Vagina (tissue), 2 donors: ENCODE measurements around the gene STX19. TPM values are rescaled to one million over a fixed set of nuclear protein-coding genes. Genes with fewer than 3 reads are reported as not detected.

Experiments used
- DNase-seq, 2 donors: peaks; one replicate each; pipeline ENCODE4 v3.0.0-alpha.2; 2017; ENCODE audit errors: extremely low spot score in 2 of 2
- H3K27ac ChIP-seq: fragments of 200-600 bp; sonication (generic); one replicate; pipeline ENCODE4 v1.5.1; 2019
- H3K27me3 ChIP-seq: fragments of 200-600 bp; sonication (generic); one replicate; pipeline ENCODE4 v1.5.1; 2019
- H3K36me3 ChIP-seq, 2 donors: fragments of 200-600 bp; sonication (generic); one replicate each; pipeline ENCODE4 v1.5.1; 2017 to 2019
- H3K4me1 ChIP-seq: fragments of 200-600 bp; sonication (generic); one replicate; pipeline ENCODE4 v1.5.1; 2019
- H3K4me3 ChIP-seq, 2 donors: fragments of 200-600 bp; sonication (generic); 1 replicate in 1 of 2; 2 replicates in 1 of 2; pipeline ENCODE4 v1.5.1; 2016 to 2019
- H3K9me3 ChIP-seq: fragments of 200-600 bp; sonication (generic); one replicate; pipeline ENCODE4 v1.5.1; 2019
- POLR2A ChIP-seq, 2 donors: fragments of 450-650 bp; IDR thresholded peaks; one replicate each; pipeline ENCODE4 v1.6.1; 2017; ENCODE audit warnings: antibody characterized with exemption in 2 of 2, mild to moderate bottlenecking in 2 of 2, moderate library complexity in 2 of 2
- POLR2AphosphoS5 ChIP-seq, 2 donors: sonication (generic); formaldehyde crosslinking; IDR thresholded peaks; one replicate each; pipeline ENCODE4 v1.9.0; 2017; ENCODE audit warnings: antibody characterized with exemption in 2 of 2, mild to moderate bottlenecking in 2 of 2, low read depth in 1 of 2; ENCODE audit not compliant: insufficient read depth in 1 of 2
- intact Hi-C: fragments of 100-400 bp; cut with DNase I; formaldehyde crosslinking; loops from one replicate; pipeline ENCODE4 v1.15.1; 2023
- total RNA-seq: library from RNA; depleted of rRNA; stranded (reverse); fragments of >200 nt; gene quantifications from one replicate; pipeline ENCODE4 v1.2.3, GENCODE V29; 2016
- TF ChIP-seq, protein P1 (sequence below), 3 experiments: fragments of 450-650 bp in 2 of 3; fragments of 200-600 bp in 1 of 3; sonication (generic) in 1 of 3; IDR thresholded peaks; one replicate each; pipeline ENCODE4 v1.5.1; 2017 to 2019; ENCODE audit warnings: antibody characterized with exemption in 3 of 3, mild to moderate bottlenecking in 2 of 3, moderate library complexity in 2 of 3

Gene STX19
- total RNA-seq: 2.5 TPM

- no peaks in the 10 kb centered on the region for H3K36me3 ChIP-seq
- no peak within 1 kb of the TSS for H3K27ac ChIP-seq
- H3K9me3 ChIP-seq: no peaks in the 10 kb centered on the region
- TF ChIP-seq, protein P1, sequence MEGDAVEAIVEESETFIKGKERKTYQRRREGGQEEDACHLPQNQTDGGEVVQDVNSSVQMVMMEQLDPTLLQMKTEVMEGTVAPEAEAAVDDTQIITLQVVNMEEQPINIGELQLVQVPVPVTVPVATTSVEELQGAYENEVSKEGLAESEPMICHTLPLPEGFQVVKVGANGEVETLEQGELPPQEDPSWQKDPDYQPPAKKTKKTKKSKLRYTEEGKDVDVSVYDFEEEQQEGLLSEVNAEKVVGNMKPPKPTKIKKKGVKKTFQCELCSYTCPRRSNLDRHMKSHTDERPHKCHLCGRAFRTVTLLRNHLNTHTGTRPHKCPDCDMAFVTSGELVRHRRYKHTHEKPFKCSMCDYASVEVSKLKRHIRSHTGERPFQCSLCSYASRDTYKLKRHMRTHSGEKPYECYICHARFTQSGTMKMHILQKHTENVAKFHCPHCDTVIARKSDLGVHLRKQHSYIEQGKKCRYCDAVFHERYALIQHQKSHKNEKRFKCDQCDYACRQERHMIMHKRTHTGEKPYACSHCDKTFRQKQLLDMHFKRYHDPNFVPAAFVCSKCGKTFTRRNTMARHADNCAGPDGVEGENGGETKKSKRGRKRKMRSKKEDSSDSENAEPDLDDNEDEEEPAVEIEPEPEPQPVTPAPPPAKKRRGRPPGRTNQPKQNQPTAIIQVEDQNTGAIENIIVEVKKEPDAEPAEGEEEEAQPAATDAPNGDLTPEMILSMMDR (IDR thresholded peaks at IDR 0.05): no peak
- peak in 1 of 2 donors; percentile 64 for TF ChIP-seq POLR2AphosphoS5 (IDR thresholded peaks at IDR 0.05; ENCODE audit: insufficient read depth in 1 of 2, low read depth in 1 of 2)
- peaks cover 5% of the 10 kb centered on the region for H3K4me1 ChIP-seq
- no peaks in the 10 kb centered on the region for H3K27me3 ChIP-seq
- intact Hi-C loops: no loop called here
- H3K4me3 ChIP-seq: peak within 1 kb of the TSS in 1 of 2 donors; percentile 22
- no peak for DNase-seq
Observed at GRCh38 chr3:94028093-94028837, at the start of gene STX19. Gene STX19, minus strand, starts transcription at chr3:94028597. Its CDS starts 13,328 bp downstream, at chr3:94015269.

- intact Hi-C loops: no loop called here
- no peak overlapping the region for H3K27ac ChIP-seq
- no peak for TF ChIP-seq POLR2AphosphoS5 (IDR thresholded peaks at IDR 0.05; ENCODE audit: insufficient read depth in 1 of 2, low read depth in 1 of 2)
- TF ChIP-seq, protein P1 (IDR thresholded peaks at IDR 0.05): no peak
- no peak for TF ChIP-seq POLR2A (IDR thresholded peaks at IDR 0.05)
- H3K27me3 ChIP-seq: no peaks in the 10 kb centered on the region
- no peaks in the 10 kb centered on the region for H3K9me3 ChIP-seq
- H3K4me3 ChIP-seq: no peak overlapping the region
- peaks cover 0 to 7% of the 10 kb centered on the region in 2 donors for H3K36me3 ChIP-seq
- no peaks in the 10 kb centered on the region for H3K4me1 ChIP-seq
- DNase-seq: no peak
Observed at GRCh38 chr3:94076055-94076454, 47.7 kb upstream of the STX19 start.

DNA sequence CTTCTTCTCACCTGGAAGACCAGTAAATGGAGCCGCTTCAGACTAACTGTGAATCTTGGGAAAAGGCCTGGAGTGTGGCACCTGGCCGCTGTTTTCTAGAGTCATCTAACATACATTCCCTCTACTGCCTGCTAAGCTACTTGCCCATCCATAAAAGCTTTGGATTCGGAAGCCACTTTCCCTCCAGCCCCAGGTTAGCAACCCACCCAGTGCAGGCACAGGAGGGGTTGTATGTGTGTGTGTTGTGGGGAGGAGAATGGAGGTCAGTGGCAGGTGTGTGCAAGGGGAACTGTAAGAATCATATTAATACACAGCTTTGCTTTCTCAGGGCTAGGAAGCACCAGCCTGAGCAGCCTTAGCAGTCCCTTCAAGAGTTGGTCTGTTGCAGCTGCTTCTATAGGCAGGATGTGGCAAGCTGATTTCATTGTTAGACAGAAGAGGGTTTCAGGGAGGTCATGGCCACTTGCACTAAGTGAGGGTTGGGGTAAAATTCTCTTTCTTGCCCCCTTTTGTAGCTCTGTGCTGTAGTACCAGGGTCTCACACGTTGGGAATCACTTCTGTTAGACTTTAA is 43.4 kb upstream of the STX19 start:
- Histone ChIP-seq H3K9me3 (no peaks in the 10 kb centered on the region), H3K27ac (no peak overlapping the region), H3K4me3 (no peak overlapping the region), H3K27me3 (no peaks in the 10 kb centered on the region), H3K36me3 (peaks cover 0 to 12% of the 10 kb centered on the region in 2 donors), H3K4me1 (no peaks in the 10 kb centered on the region)
- DNase-seq: no peak
- TF ChIP-seq, protein P1 (IDR thresholded peaks at IDR 0.05): no peak
- TF ChIP-seq POLR2A (IDR thresholded peaks at IDR 0.05) (no peak), POLR2AphosphoS5 (IDR thresholded peaks at IDR 0.05; ENCODE audit: insufficient read depth in 1 of 2, low read depth in 1 of 2) (no peak)
- intact Hi-C loops: no loop called here

GRCh38 chr3:94070341-94070911 is 42.0 kb upstream of the STX19 start:
- Histone ChIP-seq H3K9me3 (no peaks in the 10 kb centered on the region), H3K4me1 (peaks cover 8% of the 10 kb centered on the region), H3K27me3 (no peaks in the 10 kb centered on the region), H3K4me3 (no peak overlapping the region), H3K27ac (no peak overlapping the region), H3K36me3 (peaks cover 0 to 12% of the 10 kb centered on the region in 2 donors)
- TF ChIP-seq POLR2A (IDR thresholded peaks at IDR 0.05) (no peak), POLR2AphosphoS5 (IDR thresholded peaks at IDR 0.05; ENCODE audit: insufficient read depth in 1 of 2, low read depth in 1 of 2) (no peak)
- TF ChIP-seq, protein P1 (IDR thresholded peaks at IDR 0.05): no peak
- DNase-seq: no peak
- intact Hi-C loops: no loop called here
